AG09309 (cell line): ENCODE measurements around the gene GNA12.

Experiments
- DNase-seq: peaks from one replicate; pipeline ENCODE4 v3.0.0-alpha.2; 2010; ENCODE audit warnings: low read depth
- H3K4me3 ChIP-seq: 2 replicates; pipeline ENCODE4 v1.5.1; 2011; ENCODE audit warnings: mild to moderate bottlenecking, low read depth, low read length, moderate library complexity; ENCODE audit not compliant: control insufficient read depth
- TF ChIP-seq, protein P1 (sequence below): IDR thresholded peaks from 2 replicates; pipeline ENCODE4 v1.5.1; 2011; ENCODE audit warnings: mild to moderate bottlenecking, low read depth, low read length, inconsistent platforms; ENCODE audit not compliant: insufficient read depth, control insufficient read depth; ENCODE audit errors: missing control alignments

Gene GNA12

DNA sequence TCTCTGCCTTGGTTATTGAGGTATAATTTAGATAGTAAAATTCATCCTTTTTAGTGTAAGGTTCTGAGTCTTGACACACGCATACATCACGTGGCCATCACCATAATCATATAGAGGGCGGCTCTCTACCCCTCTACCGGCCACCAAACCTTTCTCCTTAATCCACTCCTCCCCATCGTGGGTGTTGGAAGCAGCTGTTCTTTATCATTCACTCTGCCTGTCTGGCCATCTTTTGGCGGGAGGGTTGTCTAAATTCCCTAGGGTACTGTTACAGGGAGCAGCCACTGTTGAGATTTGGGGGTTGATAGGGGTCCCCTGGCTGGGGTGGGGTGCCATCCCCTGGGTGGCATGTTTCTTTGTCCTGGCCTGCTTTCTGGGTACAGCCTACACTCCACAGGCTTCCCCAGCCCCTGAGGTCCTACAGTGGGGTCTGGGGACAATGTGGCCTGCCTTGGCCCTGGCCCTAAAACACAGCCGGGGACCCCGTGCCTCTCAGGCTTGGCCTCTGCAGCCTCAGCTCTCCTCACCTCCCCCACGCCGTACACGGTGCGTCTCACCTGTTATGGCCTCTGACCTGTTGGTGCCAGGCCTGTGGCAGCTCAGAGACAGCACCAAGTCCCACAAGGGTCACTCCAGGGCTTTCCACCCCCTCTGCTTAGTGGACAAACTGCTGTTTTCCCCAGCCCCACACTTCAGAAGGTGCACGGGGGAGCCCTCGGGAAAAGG lies 138.6 kb downstream of the GNA12 start:
- no peak overlapping the region for H3K4me3 ChIP-seq
- TF ChIP-seq, protein P1, sequence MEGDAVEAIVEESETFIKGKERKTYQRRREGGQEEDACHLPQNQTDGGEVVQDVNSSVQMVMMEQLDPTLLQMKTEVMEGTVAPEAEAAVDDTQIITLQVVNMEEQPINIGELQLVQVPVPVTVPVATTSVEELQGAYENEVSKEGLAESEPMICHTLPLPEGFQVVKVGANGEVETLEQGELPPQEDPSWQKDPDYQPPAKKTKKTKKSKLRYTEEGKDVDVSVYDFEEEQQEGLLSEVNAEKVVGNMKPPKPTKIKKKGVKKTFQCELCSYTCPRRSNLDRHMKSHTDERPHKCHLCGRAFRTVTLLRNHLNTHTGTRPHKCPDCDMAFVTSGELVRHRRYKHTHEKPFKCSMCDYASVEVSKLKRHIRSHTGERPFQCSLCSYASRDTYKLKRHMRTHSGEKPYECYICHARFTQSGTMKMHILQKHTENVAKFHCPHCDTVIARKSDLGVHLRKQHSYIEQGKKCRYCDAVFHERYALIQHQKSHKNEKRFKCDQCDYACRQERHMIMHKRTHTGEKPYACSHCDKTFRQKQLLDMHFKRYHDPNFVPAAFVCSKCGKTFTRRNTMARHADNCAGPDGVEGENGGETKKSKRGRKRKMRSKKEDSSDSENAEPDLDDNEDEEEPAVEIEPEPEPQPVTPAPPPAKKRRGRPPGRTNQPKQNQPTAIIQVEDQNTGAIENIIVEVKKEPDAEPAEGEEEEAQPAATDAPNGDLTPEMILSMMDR, result no peak
- no peak for DNase-seq

- TF ChIP-seq, protein P1, result no peak
- DNase-seq, result no peak
- H3K4me3 ChIP-seq, result no peak overlapping the region
Measured at GRCh38 chr7:2702594-2702957, 141.5 kb downstream of the GNA12 start.

DNA sequence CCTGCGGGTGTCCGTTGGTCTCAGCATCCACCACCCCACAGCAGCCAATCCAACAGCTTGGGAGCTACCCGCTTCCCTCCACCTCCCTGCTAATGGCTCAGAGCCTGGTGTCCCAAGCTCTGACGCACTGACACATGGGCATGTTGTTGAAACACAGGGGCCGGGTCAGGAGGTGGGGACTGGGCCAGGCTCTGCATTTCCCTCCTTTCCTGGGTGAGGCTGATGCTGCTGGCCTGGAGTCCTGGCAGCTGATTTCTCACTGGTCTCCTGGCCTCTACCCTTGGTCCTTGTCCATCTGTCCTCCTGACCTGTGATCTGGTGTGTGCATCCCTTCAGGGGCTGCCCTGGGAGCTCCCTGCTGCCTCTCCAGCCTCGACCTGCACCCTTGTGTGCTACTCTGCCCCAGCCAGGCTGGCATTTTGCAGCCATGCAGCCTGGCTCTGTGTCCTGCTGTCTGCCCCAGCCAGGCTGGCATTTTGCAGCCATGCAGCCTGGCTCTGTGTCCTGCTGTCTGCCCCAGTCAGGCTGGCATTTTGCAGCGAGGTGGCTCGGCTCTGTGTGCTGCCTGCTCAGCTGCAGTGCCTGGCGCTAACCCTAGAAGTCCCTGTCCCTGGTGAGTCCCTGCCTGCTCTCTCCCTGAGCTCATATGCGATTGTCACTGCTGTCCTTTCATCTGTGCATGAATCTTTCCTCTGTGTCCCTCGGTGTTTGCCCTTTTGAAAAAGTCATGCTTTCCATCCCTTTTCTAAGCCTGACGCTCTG lies 142.1 kb downstream of the GNA12 start:
- no peak for DNase-seq
- H3K4me3 ChIP-seq, result no peak overlapping the region
- TF ChIP-seq, protein P1, result no peak

DNA sequence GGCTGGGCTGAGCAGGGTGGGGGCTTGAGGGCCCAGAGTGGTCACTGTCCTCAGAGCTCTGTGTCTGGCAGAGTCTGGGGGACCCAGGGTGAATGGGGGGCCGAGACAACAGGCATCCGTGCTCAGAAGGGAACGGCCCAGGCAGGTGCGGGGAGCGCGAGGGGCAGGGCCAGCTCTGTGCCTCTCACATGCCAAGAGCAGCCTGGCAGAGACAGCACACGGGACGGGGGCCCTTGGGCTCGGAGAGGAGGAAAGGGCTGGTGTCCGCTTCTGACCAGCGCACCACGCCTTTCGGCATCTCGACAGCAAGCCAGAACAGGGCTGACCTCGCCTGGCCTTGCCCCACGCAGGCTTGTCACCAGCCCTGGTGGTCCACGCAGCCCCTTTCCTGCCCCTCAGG lies 142.7 kb downstream of the GNA12 start:
- TF ChIP-seq, protein P1, result no peak

GRCh38 chr7:2700141-2700850 lies 143.8 kb downstream of the GNA12 start:
- no peak overlapping the region for H3K4me3 ChIP-seq
- no peak for DNase-seq

More for the DNA sequence above, 142.7 kb downstream of the GNA12 start:
- no peak for DNase-seq
- H3K4me3 ChIP-seq, result no peak overlapping the region

GRCh38 chr7:2699289-2699620 lies 144.9 kb downstream of the GNA12 start:
- TF ChIP-seq, protein P1, result no peak
- DNase-seq, result no peak
- no peak overlapping the region for H3K4me3 ChIP-seq

More at GRCh38 chr7:2700141-2700850, 143.8 kb downstream of the GNA12 start:
- TF ChIP-seq, protein P1, result no peak
